Measurements from ENCODE around the gene MKX.

Gene MKX

DNA sequence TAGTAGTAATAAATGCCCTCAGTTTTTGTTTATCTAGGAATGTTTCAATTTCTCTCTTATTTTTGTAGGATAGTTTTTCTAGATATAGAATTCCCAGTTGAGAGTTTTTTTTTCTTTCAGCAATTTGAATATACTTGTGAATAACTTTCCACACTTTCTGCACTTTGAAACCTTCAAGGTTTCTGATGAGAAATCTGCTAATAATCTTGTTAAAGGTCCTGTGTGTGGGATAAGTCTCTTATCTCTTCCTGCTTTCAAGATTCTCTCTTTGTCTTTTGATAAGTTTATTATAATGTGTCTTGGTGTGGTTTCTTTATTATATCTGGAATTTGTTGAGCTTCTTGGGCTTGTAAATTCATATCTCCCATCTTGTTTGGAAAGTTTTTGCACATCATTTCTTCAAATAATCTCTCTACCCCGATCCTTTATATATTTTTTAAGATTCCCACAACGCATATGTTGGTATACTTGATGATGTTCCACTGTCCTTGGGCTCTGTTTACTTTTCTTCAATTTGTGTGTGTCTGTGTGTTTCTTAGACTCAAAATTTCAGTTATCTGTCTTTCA is 103.5 kb downstream of the MKX start:
- H3K4me3 ChIP-seq (ENCODE audit: low read depth, low read length) = no peak overlapping the region
- TF ChIP-seq, protein P1, sequence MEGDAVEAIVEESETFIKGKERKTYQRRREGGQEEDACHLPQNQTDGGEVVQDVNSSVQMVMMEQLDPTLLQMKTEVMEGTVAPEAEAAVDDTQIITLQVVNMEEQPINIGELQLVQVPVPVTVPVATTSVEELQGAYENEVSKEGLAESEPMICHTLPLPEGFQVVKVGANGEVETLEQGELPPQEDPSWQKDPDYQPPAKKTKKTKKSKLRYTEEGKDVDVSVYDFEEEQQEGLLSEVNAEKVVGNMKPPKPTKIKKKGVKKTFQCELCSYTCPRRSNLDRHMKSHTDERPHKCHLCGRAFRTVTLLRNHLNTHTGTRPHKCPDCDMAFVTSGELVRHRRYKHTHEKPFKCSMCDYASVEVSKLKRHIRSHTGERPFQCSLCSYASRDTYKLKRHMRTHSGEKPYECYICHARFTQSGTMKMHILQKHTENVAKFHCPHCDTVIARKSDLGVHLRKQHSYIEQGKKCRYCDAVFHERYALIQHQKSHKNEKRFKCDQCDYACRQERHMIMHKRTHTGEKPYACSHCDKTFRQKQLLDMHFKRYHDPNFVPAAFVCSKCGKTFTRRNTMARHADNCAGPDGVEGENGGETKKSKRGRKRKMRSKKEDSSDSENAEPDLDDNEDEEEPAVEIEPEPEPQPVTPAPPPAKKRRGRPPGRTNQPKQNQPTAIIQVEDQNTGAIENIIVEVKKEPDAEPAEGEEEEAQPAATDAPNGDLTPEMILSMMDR (IDR thresholded peaks at IDR 0.05; ENCODE audit: low read depth, low read length, missing control alignments) = no peak

GRCh38 chr10:27638071-27638750 is 107.4 kb downstream of the MKX start:
- H3K4me3 ChIP-seq (ENCODE audit: low read depth, low read length) = no peak overlapping the region
- TF ChIP-seq, protein P1 (IDR thresholded peaks at IDR 0.05; ENCODE audit: low read depth, low read length, missing control alignments) = no peak
- DNase-seq (ENCODE audit: low read depth) = no peak

More for the DNA sequence above, 103.5 kb downstream of the MKX start:
- no peak for DNase-seq (ENCODE audit: low read depth)

DNA sequence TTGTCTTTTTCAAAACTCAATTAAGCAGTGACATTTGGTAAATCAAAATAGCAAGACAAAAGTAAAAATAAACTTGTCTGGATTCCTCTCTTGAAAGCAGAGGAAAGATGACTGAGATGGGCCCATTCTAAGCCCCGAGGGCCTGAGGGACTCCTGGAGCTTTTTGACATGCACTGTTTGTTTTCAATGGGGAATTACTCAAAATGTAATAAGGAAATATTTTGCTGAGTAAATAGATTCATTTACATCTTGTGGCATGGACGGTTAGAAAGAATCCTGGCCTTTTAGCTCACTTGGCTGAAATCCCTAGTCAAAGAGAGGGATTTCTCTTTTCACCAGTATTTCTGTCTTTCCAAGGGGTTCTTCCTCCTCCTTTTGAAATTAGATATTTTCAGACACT is 108.0 kb downstream of the MKX start:
- H3K4me3 ChIP-seq (ENCODE audit: low read depth, low read length) = no peak overlapping the region
- TF ChIP-seq, protein P1 (IDR thresholded peaks at IDR 0.05; ENCODE audit: low read depth, low read length, missing control alignments) = no peak
- DNase-seq (ENCODE audit: low read depth) = no peak

- no peak overlapping the region for H3K4me3 ChIP-seq (ENCODE audit: low read depth, low read length)
- TF ChIP-seq, protein P1 (IDR thresholded peaks at IDR 0.05; ENCODE audit: low read depth, low read length, missing control alignments) = no peak
- no peak for DNase-seq (ENCODE audit: low read depth)
These were observed 108.8 kb downstream of the MKX start for GRCh38 chr10:27636816-27637215.

DNA sequence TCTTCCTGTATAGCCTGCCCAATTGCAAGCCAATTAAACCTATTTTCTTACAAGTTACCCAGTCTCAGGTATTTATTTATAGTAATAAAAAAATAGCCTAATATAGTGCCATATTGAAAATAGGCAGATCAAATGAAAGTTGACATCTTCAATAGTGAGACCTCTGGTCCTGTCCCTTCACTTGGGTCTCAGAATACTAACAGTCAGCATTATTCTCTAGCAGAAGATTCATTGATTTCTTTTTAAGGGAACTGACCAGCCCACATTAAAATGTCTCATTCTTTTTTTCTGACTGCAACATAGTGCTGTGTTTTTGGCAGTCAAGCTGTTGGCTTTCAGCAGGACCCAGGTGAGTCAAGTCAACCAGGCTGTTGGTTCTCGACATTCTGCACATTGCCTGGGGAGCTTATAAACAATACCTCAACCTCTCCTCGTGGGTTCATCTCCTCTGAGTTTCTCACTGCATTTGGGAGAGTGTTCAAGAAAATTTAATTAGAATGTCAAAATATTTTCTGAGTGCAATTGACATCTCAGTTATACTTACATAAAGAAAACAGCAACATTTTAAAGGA is 109.8 kb downstream of the MKX start:
- H3K4me3 ChIP-seq (ENCODE audit: low read depth, low read length) = no peak overlapping the region
- DNase-seq (ENCODE audit: low read depth) = no peak
- TF ChIP-seq, protein P1 (IDR thresholded peaks at IDR 0.05; ENCODE audit: low read depth, low read length, missing control alignments) = no peak

- H3K4me3 ChIP-seq (ENCODE audit: low read depth, low read length) = no peak overlapping the region
- TF ChIP-seq, protein P1 (IDR thresholded peaks at IDR 0.05; ENCODE audit: low read depth, low read length, missing control alignments) = no peak
- DNase-seq (ENCODE audit: low read depth) = no peak
These were observed 110.3 kb downstream of the MKX start for GRCh38 chr10:27635290-27635689.

Data from GM12864 (cell line).